Panc1 (cell line): ENCODE data around the gene AP5S1.
"Not testable (repeated sequence)": the region's sequence is repeated elsewhere in the genome, so short reads cannot be mapped to it uniquely, and the experiment has no call there.

ENCODE experiments used
- POLR2AphosphoS5 ChIP-seq: IDR thresholded peaks from 2 replicates; pipeline ENCODE4 v1.6.1; 2012; ENCODE audit warnings: mild to moderate bottlenecking, low read depth, low read length, moderate library complexity
- SIN3A ChIP-seq: IDR thresholded peaks from 2 replicates; pipeline ENCODE4 v1.6.1; 2012; ENCODE audit warnings: low read depth, mild to moderate bottlenecking, low read length, moderate library complexity, borderline replicate concordance; ENCODE audit not compliant: insufficient read depth
- TCF7L2 ChIP-seq: IDR thresholded peaks from 2 replicates; pipeline ENCODE4 v1.6.1; 2011; ENCODE audit warnings: mild to moderate bottlenecking, low read depth, low read length, inconsistent platforms
- TF ChIP-seq, protein P1 (sequence below): fragments of 450-650 bp; IDR thresholded peaks from 2 replicates; pipeline ENCODE4 v1.5.1; 2017; ENCODE audit warnings: mild to moderate bottlenecking
- TF ChIP-seq, protein P2 (sequence below), 2 experiments: IDR thresholded peaks; 2 replicates each; pipeline ENCODE4 v1.6.1; 2011 to 2012; ENCODE audit warnings: low read depth in 2 of 2, control low read depth in 1 of 2, low read length in 1 of 2, mild to moderate bottlenecking in 1 of 2, moderate library complexity in 1 of 2; ENCODE audit not compliant: insufficient read depth in 1 of 2

GRCh38 chr20:3840201-3840600 lies 19.9 kb downstream of the AP5S1 start:
- TF ChIP-seq, protein P1, sequence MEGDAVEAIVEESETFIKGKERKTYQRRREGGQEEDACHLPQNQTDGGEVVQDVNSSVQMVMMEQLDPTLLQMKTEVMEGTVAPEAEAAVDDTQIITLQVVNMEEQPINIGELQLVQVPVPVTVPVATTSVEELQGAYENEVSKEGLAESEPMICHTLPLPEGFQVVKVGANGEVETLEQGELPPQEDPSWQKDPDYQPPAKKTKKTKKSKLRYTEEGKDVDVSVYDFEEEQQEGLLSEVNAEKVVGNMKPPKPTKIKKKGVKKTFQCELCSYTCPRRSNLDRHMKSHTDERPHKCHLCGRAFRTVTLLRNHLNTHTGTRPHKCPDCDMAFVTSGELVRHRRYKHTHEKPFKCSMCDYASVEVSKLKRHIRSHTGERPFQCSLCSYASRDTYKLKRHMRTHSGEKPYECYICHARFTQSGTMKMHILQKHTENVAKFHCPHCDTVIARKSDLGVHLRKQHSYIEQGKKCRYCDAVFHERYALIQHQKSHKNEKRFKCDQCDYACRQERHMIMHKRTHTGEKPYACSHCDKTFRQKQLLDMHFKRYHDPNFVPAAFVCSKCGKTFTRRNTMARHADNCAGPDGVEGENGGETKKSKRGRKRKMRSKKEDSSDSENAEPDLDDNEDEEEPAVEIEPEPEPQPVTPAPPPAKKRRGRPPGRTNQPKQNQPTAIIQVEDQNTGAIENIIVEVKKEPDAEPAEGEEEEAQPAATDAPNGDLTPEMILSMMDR, result not testable (repeated sequence)
- TF ChIP-seq POLR2AphosphoS5, SIN3A, TCF7L2: not testable (repeated sequence)
- TF ChIP-seq, protein P2, sequence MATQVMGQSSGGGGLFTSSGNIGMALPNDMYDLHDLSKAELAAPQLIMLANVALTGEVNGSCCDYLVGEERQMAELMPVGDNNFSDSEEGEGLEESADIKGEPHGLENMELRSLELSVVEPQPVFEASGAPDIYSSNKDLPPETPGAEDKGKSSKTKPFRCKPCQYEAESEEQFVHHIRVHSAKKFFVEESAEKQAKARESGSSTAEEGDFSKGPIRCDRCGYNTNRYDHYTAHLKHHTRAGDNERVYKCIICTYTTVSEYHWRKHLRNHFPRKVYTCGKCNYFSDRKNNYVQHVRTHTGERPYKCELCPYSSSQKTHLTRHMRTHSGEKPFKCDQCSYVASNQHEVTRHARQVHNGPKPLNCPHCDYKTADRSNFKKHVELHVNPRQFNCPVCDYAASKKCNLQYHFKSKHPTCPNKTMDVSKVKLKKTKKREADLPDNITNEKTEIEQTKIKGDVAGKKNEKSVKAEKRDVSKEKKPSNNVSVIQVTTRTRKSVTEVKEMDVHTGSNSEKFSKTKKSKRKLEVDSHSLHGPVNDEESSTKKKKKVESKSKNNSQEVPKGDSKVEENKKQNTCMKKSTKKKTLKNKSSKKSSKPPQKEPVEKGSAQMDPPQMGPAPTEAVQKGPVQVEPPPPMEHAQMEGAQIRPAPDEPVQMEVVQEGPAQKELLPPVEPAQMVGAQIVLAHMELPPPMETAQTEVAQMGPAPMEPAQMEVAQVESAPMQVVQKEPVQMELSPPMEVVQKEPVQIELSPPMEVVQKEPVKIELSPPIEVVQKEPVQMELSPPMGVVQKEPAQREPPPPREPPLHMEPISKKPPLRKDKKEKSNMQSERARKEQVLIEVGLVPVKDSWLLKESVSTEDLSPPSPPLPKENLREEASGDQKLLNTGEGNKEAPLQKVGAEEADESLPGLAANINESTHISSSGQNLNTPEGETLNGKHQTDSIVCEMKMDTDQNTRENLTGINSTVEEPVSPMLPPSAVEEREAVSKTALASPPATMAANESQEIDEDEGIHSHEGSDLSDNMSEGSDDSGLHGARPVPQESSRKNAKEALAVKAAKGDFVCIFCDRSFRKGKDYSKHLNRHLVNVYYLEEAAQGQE (IDR thresholded peaks at IDR 0.05; ENCODE audit: insufficient read depth in 1 of 2, low read depth in 2 of 2, low read length in 1 of 2), result not testable (repeated sequence)
